HG02610 (cell line): Measurements from ENCODE around the gene CCDC78.
"Not testable (repeated sequence)": the region's sequence is repeated elsewhere in the genome, so short reads cannot be mapped to it uniquely, and the experiment has no call there.

Experiments used
- ATAC-seq: cut with Tn5 transposase; IDR thresholded peaks from one replicate; pipeline ENCODE4 v1.9.1; 2021; ENCODE audit warnings: mild to moderate bottlenecking, moderate library complexity; ENCODE audit not compliant: unreplicated experiment

Gene CCDC78

DNA sequence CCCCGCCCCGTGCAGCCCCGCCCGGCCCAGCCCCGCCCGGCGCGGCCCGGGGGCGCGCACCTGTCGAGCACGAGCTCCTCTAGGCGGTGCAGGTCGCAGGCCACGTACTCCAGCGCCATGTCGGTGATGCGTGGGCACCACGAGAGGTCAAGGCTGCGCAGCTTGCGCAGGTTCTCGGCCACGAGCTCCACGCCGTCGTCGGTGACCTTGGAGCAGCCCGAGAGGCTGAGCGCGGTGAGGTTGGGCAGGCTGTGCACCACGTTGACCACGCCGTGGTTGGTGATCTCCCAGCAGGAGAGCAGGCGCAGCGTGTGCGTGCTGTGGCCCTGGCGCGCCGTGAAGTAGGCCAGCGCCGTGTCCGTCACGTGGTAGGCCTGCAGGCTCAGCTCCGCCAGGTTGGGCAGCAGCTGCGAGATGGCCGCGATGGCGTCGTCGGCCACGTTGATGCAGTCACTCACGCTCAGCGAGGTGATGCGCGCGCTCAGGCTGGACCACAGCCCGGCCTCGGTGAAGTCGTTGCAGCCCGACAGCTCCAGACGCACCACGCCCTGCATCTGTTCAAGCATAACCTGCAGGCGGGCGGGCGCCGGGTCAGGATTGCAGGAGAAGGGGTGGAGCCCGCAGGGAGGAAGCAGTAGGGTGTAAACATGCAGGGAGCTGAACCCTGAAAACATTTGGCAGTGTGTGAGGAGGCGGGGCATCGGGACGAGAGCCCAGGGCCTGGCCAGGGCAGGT lies 30.7 kb downstream of the CCDC78 start:
- ATAC-seq, result no peak

DNA sequence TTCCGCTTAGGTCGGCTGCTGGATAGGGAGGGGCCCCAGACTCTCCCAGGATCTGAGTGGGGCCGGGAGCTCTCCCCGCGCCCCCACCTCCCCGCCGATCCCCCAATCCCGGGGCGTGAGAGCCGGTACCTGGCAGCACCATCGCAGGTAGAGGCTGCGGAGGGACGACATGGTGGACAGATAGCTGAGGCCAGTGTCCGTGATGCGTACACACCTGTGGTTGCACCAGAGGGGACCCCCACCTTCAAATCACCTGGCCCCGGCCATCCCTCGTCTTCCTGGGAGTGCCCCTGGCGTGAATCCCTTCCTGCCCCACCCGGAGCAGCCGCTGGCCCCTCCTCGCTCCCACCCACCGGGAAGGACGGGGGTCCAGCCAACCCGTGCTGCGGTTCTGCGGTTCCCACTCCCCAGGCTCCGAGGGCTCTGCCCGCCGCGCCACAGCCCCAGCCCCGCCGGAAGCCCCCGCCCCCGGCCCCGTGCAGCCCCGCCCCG lies 31.3 kb downstream of the CCDC78 start:
- ATAC-seq, result no peak

GRCh38 chr16:694187-694862 lies 31.9 kb downstream of the CCDC78 start:
- ATAC-seq, result no peak

DNA sequence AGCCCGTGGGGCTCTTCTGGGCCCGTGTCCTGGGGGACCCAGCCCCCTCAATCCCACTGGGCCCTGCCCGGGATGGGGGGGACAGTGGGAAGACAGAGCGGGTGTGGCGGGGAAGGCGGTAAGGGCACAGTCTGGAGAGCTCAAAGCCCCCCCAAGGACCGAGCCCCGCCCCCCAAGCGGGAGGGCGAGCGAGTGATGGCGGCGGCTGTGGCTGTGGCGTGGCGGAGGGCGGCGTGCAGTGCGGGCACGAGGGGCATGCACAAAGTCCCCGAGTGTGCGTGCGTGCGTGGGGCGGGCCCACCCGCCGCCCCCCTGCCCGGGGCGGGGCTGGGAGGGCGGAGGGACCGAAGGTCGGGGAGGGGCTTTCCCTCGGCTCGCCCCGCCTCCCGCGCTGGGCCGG lies 32.5 kb downstream of the CCDC78 start:
- no peak for ATAC-seq

- ATAC-seq, result no peak
Observed at GRCh38 chr16:693364-693763, 32.9 kb downstream of the CCDC78 start.

- no peak for ATAC-seq
Observed at GRCh38 chr16:692356-693108, 33.7 kb downstream of the CCDC78 start.

DNA sequence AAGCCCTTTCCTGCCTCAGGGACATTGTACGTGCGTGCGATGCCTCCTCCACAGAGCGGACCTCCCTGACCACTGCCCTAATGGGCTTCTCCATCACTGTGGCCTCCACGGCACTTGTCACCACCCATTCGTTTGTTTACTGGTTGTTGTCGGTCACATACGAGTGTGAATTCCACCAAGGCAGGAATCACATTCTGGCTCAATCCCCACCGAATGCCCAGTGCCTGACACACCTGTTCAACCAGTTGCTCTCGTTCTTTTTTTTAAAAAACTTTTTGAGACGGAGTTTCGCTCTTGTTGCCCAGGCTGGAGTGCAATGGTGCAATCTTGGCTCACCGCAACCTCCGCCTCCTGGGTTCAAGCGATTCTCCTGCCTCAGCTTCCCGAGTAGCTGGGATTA lies 35.0 kb downstream of the CCDC78 start:
- ATAC-seq, result not testable (repeated sequence)

GRCh38 chr16:689175-689897 lies 36.9 kb downstream of the CCDC78 start:
- ATAC-seq, result no peak

DNA sequence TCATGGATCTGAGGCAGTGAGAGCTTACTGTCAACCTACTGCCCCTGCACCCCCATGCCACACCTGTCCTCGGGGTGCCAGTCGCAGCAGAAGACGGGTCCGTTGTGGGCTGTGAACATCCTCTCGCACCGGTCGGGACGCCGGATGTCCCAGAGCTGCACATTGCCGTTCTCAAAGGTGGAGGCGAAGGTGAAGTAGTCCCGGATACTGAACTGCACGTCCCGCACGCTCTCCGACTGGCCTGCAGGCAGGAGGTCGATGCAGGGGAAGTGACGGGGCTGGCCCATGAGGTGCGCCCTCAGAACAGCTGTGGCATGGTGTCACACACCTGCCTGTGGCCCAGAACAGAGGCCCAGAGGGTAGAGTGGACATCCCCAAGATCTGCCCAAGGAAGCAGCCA lies 38.7 kb downstream of the CCDC78 start:
- no peak for ATAC-seq

- ATAC-seq, result no peak
Observed at GRCh38 chr16:686459-687260, 39.6 kb downstream of the CCDC78 start.

GRCh38 chr16:685967-686366 lies 40.3 kb downstream of the CCDC78 start:
- no peak for ATAC-seq

DNA sequence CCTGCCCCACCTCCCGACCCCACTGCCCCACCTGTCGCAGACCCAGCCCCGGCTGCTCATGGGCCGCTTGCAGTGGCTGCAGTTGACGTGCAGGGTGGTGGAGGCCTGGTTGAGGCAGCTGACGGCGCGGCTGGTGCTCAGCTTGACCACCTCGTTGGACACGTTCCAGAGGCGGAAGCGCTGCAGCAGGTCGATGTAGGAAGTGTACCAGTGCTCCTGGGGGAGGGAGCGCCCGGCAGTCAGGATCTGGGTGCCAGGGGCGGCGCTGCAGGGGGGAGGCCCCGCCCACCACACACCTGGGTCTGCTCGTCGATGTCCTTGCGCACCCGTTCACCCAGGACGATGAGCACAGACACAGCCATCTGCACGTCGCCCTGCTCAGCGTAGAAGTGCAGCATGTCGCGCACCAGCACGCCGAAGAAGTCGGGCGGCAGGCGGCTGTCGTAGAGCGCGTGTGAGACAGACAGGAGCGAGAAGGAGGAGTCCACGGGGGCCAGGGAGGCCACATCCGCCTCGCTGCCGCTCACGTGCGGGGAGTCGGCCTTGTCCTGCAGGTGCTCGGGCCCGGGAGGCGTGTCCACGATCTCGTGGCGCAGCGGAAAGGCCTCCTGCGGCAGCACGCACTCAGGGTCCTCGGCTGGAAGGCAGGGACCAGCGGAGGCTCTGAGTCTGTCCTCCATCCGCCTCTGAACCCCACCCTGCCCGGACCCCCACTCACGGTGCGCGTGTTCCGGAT lies 41.1 kb downstream of the CCDC78 start:
- ATAC-seq, result no peak

- ATAC-seq, result peak; percentile 60
Observed at GRCh38 chr16:684071-684794, 42.0 kb downstream of the CCDC78 start, which contains the start of gene JMJD8. JMJD8 (minus strand) TSS chr16:684334; CDS start chr16:684319, 15 bp downstream.

GRCh38 chr16:683396-684070 lies 42.7 kb downstream of the CCDC78 start:
- ATAC-seq, result no peak

DNA sequence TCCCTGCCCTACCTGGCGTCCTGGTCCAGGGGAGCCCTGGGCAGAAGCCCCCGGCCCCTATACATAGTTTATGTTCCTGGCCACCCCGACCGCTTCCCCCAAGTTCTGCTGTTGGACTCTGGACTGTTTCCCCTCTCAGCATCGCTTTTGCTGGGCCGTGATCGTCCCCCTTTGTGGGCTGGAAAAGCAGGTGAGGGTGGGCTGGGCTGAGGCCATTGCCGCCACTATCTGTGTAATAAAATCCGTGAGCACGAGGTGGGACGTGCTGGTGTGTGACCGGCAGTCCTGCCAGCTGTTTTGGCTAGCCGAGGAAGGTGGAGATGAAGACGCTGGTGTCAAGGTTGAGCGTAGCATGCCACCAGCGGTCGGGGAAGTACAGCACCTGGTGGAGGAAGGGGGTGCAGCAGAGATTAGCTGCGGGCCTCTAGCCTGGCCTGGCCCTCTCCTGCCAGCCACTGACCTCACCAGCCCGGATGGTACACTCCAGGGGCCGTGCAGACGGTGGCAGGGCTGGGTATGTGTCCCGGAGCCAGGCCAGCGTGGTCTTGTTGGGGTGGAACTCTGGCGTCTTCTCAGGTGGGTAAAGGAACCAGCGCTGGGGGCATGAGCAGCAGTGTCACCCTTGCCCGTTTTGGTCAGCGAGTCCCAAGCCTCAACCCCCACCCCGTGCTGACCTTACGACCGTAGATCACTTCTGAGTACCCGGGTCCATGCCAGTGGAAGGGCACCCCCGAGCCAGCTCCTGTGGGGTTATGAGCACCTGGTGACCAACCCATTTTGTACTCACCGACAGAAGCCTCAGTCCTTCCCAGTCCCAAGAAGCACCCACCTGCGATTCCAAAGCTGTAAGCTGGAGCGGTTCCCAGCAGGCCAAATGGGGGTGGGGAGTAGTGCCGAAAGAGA lies 43.5 kb downstream of the CCDC78 start:
- ATAC-seq, result no peak

DNA sequence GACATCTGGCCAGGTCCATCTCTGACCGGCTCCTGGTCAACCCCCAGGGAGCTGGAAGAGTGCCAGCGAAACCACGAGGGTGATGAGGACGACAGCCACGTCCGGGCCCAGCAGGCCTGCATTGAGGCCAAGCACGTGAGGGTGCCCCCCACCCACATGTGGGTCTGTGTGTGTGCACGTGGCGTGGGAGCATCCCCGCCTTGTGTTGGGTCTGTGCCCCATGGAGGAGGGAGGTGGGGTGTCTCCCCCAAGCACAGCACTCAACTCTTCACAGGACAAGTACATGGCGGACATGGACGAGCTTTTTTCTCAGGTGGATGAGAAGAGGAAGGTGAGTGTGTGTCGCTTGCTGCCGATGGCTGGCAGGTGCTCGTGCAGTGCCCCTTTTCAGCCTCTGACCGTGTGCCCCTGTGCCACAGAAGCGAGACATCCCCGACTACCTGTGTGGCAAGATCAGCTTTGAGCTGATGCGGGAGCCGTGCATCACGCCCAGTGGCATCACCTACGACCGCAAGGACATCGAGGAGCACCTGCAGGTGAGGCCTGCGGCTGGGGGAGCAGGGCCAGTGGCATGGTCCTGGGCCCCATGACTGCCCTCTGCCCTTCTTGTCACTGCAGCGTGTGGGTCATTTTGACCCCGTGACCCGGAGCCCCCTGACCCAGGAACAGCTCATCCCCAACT lies 44.4 kb downstream of the CCDC78 start:
- no peak for ATAC-seq
